AML-193 (cell line): ENCODE measurements around the gene IL19.

Source experiments
- DNase-seq, 2 experiments: peaks; one replicate each; lab custom pipeline; 2025; lab: John Stamatoyannopoulos, UW

IL19 gene, protein sequence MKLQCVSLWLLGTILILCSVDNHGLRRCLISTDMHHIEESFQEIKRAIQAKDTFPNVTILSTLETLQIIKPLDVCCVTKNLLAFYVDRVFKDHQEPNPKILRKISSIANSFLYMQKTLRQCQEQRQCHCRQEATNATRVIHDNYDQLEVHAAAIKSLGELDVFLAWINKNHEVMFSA

GRCh38 chr1:206770531-206771337 lies at the start of gene IL19:
Gene IL19, plus strand, starts transcription at chr1:206770773. Its CDS starts 65,890 bp downstream, at chr1:206836663.
- DNase-seq: peak; percentile 77 to 78

DNA sequence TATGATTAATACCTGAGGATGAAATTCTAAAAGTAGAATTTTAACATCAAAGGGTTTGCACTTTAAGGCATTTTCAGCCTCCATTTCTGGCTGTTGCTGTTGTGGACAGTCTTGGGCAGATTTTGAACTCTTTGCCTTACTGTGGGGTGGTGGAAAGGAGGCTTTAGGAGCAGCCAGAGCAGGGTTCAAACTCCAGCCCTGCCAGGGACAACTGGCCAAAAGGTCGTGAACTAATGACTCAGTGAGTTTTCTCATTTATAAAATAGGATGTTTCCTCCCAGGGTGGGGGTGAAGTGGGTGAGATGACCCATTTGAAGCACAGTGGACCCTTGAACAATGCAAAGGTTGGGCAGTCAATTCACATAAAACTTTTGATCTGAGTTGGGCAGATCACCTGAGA lies 49.1 kb upstream of the IL19 start:
- DNase-seq: no peak

- no peak for DNase-seq
Measured at GRCh38 chr1:206722751-206723461, 47.7 kb upstream of the IL19 start.

DNA sequence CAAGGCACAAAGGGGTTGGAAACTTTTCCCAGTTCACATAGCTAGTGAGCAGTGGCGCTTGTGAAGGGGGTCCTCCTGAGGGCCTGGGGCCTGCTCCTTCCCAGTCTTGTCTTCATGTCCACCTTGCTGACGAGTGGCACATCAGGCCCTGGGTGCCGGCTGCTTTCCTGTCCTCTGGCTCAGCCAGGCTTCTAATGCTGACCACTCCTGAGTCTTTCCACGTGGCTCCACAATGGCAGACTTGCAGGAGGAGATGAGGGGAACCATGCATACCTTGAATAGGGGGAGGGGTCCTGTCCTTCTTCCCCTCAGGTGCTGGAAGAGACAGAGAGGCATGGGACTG lies 47.1 kb upstream of the IL19 start:
- no peak for DNase-seq

DNA sequence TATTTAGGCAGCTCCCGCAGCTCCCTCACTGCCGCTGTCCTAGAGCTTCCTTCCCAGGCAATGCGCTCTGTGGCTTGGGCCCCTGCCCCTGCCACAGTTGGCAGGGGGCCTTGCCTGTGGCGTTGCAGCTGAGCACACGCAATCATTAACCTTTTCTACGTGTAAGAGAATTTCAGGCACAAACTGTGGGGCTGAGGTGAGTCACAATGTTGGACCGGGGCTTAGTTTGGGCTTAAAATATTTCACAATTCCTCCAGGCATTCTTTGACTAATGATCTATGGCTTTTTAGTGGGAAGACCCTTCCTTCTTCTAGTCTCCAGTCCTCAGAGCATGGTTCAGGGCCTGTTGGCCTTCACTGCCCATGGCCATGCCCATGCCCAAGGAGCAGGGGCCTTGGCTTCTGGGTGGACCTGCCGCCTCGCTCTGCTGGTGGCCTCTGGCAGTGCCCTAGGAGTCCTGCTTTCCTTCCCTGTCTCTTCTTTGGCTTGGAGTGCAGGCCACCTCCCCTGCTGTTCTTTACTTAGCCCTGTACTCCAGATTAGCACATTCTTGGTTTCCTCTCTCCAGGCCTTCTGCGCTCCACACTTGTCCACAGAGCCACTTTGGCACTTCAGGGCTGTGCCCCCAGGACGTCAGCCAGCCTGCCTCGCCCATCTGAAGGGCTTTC lies 46.6 kb upstream of the IL19 start:
- DNase-seq: no peak

- DNase-seq: peak; percentile 66 to 77
Measured at GRCh38 chr1:206725109-206725963, 45.2 kb upstream of the IL19 start.

- DNase-seq: no peak
Measured at GRCh38 chr1:206727981-206728696, 42.4 kb upstream of the IL19 start.

- no peak for DNase-seq
Measured at GRCh38 chr1:206728697-206728987, 41.9 kb upstream of the IL19 start.

- DNase-seq: no peak
Measured at GRCh38 chr1:206729050-206729449, 41.5 kb upstream of the IL19 start.

GRCh38 chr1:206729507-206729906 lies 41.1 kb upstream of the IL19 start:
- no peak for DNase-seq

DNA sequence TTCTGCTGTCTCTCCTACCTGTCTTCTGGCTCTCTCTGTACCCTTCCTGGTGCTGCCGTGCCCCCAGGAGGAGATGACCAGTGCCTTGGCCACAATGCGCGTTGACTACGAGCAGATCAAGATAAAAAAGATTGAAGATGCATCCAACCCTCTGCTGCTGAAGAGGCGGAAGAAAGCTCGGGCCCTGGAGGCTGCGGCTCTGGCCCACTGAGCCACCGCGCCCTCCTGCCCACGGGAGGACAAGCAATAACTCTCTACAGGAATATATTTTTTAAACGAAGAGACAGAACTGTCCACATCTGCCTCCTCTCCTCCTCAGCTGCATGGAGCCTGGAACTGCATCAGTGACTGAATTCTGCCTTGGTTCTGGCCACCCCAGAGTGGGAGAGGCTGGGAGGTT lies 38.1 kb upstream of the IL19 start:
- DNase-seq: no peak

DNA sequence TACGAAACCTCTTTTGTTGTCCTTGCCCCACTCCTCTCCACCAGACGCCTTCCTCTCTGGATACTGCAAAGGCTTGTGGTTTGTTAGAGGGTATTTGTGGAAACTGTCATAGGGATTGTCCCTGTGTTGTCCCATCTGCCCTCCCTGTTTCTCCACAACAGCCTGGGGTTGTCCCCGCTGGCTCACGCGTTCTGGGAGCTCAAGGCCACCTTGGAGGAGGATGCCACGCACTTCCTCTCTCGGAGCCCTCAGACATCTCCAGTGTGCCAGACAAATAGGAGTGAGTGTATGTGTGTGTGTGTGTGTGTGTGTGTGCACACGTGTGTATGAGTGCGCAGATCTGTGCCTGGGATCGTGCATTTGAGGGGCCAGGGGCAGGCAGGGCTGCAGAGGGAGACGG lies 37.6 kb upstream of the IL19 start:
- no peak for DNase-seq

DNA sequence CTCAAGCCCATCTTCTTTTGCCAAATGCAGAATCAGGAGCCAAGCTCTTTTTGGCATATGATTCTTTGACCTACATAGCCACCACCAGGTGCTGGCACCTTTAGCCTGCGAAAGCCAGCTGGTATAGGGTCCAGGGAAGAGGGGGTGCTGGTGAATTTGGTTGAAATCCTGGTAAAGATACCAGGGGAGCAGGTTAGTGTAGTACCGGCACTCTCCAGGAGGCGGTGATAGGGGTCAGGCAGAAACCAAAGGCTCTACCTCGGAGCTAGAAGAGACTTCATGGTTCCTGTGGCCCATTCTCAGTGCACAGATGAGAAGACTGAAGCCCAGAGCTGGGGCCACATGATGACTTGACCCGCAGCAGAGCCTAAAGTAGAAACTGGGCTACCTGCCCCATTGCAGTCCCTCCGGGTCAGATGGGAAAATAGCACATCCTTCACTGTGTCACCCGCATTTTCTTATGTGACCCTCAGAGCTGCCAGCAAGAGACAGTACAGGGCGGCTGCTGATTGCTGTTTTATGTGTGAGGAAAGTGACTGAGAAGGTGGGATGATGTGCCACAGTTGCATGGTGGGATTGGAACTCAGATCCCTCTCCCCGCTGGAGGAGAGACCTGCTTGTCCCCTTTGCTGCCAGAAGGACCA lies 36.0 kb upstream of the IL19 start:
- DNase-seq: peak; percentile 18 to 40

DNA sequence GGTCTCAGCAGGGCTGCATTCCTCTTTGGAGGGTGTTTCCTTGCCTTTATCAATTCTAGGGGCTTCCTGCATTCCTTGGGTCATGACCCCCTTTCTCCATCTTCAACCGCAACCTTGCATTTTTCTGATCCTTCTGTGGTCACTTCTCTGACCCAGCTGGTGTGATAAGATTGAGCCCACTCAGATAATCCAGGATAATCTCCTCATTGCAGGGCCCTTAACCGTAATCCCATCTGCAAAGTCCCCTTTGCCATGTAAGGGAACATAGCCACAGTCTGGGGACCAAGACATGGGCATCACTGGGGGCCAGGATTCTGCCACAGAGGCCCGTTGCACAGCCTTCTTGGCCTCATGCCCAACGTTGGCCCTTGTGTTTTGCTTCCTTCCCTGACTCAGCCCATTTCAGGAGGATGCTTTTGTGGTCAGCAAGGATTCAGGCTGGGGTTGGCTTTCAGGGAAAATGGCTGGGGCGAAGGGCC lies 35.0 kb upstream of the IL19 start:
- no peak for DNase-seq

GRCh38 chr1:206736878-206737728 lies 33.5 kb upstream of the IL19 start:
- no peak for DNase-seq

- DNase-seq: no peak
Measured at GRCh38 chr1:206737729-206738201, 32.8 kb upstream of the IL19 start.

GRCh38 chr1:206738370-206739366 lies 31.9 kb upstream of the IL19 start:
- peak in 1 of 2 experiments; percentile 32 for DNase-seq

- DNase-seq: peak; percentile 67 to 71
Measured at GRCh38 chr1:206739411-206740076, 31.0 kb upstream of the IL19 start.
